ENCODE data around the gene PAMR1. TPM values are rescaled to one million over a fixed set of nuclear protein-coding genes. Genes with fewer than 3 reads are reported as not detected.

The PAMR1 gene
- total RNA-seq, 1 donor from 2014 or later = 209 TPM

DNA sequence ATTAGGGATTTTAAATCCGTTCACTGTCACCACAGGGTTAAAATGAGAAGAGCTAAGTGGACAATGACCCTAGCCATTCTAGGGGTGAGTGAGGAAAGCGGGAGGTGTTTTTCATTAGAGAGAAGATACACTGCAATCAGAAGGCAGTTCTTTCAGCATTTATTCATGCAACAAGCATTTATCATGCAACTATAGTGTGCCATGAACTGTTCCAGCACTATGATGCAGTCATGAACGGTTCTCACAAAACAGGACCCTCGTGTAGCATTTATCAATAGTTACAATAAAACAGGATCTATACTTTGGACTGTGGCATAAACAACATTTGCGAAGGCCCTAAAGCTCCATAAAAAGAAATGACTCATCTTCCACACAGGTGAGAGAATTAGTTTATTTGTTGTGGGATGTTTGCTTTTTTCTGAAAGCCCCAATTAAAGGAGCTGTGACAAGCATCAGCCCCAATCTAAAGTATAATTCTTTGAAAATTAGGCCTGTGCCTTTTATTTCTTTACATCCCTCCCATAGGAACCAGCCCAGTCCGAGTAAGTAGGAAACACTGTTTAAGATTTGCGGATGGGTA lies 51.5 kb downstream of the PAMR1 start:
- Mint-ChIP-seq H3K36me3 (no peaks in the 10 kb centered on the region), H3K27ac (no peak overlapping the region), H3K4me3 (no peak overlapping the region), H3K9me3 (peaks cover 2% of the 10 kb centered on the region), H3K4me1 (peaks cover 18% of the 10 kb centered on the region), H3K27me3 (ENCODE audit: insufficient read depth, low read depth) (peaks cover 8% of the 10 kb centered on the region)
- no peak overlapping the region for H3K4me2 ChIP-seq
- H4K20me1 ChIP-seq (ENCODE audit: low read depth) = peaks cover 41% of the 10 kb centered on the region
- no peaks in the 10 kb centered on the region for H3K9me3 ChIP-seq (ENCODE audit: low read depth)
- no peak overlapping the region for H3K9ac ChIP-seq
- peaks cover 13% of the 10 kb centered on the region for H3K4me1 ChIP-seq
- no peak overlapping the region for H2AFZ ChIP-seq (replicated peaks)
- peaks cover 16% of the 10 kb centered on the region for H3K36me3 ChIP-seq
- DNase-seq (ENCODE audit: low spot score) = no peak
- no peaks in the 10 kb centered on the region for H3K27me3 ChIP-seq
- H3F3A ChIP-seq (ENCODE audit: low read depth) = peaks cover 7% of the 10 kb centered on the region
- H3K79me2 ChIP-seq (ENCODE audit: low read depth) = peaks cover 32% of the 10 kb centered on the region
- TF ChIP-seq, protein P1, sequence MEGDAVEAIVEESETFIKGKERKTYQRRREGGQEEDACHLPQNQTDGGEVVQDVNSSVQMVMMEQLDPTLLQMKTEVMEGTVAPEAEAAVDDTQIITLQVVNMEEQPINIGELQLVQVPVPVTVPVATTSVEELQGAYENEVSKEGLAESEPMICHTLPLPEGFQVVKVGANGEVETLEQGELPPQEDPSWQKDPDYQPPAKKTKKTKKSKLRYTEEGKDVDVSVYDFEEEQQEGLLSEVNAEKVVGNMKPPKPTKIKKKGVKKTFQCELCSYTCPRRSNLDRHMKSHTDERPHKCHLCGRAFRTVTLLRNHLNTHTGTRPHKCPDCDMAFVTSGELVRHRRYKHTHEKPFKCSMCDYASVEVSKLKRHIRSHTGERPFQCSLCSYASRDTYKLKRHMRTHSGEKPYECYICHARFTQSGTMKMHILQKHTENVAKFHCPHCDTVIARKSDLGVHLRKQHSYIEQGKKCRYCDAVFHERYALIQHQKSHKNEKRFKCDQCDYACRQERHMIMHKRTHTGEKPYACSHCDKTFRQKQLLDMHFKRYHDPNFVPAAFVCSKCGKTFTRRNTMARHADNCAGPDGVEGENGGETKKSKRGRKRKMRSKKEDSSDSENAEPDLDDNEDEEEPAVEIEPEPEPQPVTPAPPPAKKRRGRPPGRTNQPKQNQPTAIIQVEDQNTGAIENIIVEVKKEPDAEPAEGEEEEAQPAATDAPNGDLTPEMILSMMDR (IDR thresholded peaks at IDR 0.05) = no peak
- TF ChIP-seq EZH2phosphoT487 (IDR thresholded peaks at IDR 0.05) (no peak), EZH2 (IDR thresholded peaks at IDR 0.05) (no peak)
- H3K27ac ChIP-seq = no peak overlapping the region
- no peak overlapping the region for H3K4me3 ChIP-seq

GRCh38 chr11:35470616-35471015 lies 54.8 kb downstream of the PAMR1 start:
- Histone ChIP-seq H4K20me1 (ENCODE audit: low read depth) (peaks cover 26% of the 10 kb centered on the region), H3K4me1 (no peaks in the 10 kb centered on the region), H2AFZ (replicated peaks) (no peak overlapping the region), H3K36me3 (peaks cover 34% of the 10 kb centered on the region), H3K79me2 (ENCODE audit: low read depth) (peaks cover 7% of the 10 kb centered on the region), H3K27me3 (no peaks in the 10 kb centered on the region), H3K9ac (no peak overlapping the region), H3K27ac (no peak overlapping the region), H3K4me3 (no peak overlapping the region), H3F3A (ENCODE audit: low read depth) (peaks cover 7% of the 10 kb centered on the region), H3K4me2 (no peak overlapping the region), H3K9me3 (ENCODE audit: low read depth) (no peaks in the 10 kb centered on the region)
- H3K36me3 Mint-ChIP-seq = no peaks in the 10 kb centered on the region
- no peaks in the 10 kb centered on the region for H3K9me3 Mint-ChIP-seq
- no peak for DNase-seq (ENCODE audit: low spot score)
- H3K27me3 Mint-ChIP-seq (ENCODE audit: insufficient read depth, low read depth) = peaks cover 8% of the 10 kb centered on the region
- H3K4me1 Mint-ChIP-seq = peaks cover 4% of the 10 kb centered on the region
- no peak for TF ChIP-seq EZH2phosphoT487 (IDR thresholded peaks at IDR 0.05)
- TF ChIP-seq, protein P1 (IDR thresholded peaks at IDR 0.05) = no peak
- TF ChIP-seq EZH2 (IDR thresholded peaks at IDR 0.05) = no peak
- H3K27ac Mint-ChIP-seq = no peak overlapping the region
- H3K4me3 Mint-ChIP-seq = no peak overlapping the region

- no peak for TF ChIP-seq EZH2 (IDR thresholded peaks at IDR 0.05)
- TF ChIP-seq, protein P1 (IDR thresholded peaks at IDR 0.05) = no peak
- no peak for TF ChIP-seq EZH2phosphoT487 (IDR thresholded peaks at IDR 0.05)
- no peaks in the 10 kb centered on the region for H3F3A ChIP-seq (ENCODE audit: low read depth)
- peaks cover 45% of the 10 kb centered on the region for H3K36me3 ChIP-seq
- no peaks in the 10 kb centered on the region for H3K9me3 ChIP-seq (ENCODE audit: low read depth)
- H3K27ac ChIP-seq = no peak overlapping the region
- no peak overlapping the region for H3K4me3 ChIP-seq
- H3K27me3 ChIP-seq = no peaks in the 10 kb centered on the region
- no peak overlapping the region for H3K4me2 ChIP-seq
- H3K4me3 Mint-ChIP-seq = no peak overlapping the region
- no peak overlapping the region for H2AFZ ChIP-seq (replicated peaks)
- H3K4me1 Mint-ChIP-seq = peaks cover 5% of the 10 kb centered on the region
- no peaks in the 10 kb centered on the region for H3K9me3 Mint-ChIP-seq
- H3K9ac ChIP-seq = no peak overlapping the region
- no peaks in the 10 kb centered on the region for H3K4me1 ChIP-seq
- no peaks in the 10 kb centered on the region for H3K79me2 ChIP-seq (ENCODE audit: low read depth)
- no peak for DNase-seq (ENCODE audit: low spot score)
- H3K27me3 Mint-ChIP-seq (ENCODE audit: insufficient read depth, low read depth) = peaks cover 2% of the 10 kb centered on the region
- peaks cover 5% of the 10 kb centered on the region for H4K20me1 ChIP-seq (ENCODE audit: low read depth)
- no peaks in the 10 kb centered on the region for H3K36me3 Mint-ChIP-seq
- H3K27ac Mint-ChIP-seq = no peak overlapping the region
Observed at GRCh38 chr11:35466058-35466457, 59.4 kb downstream of the PAMR1 start.
